ENCODE data around the gene HINT1.

DNA sequence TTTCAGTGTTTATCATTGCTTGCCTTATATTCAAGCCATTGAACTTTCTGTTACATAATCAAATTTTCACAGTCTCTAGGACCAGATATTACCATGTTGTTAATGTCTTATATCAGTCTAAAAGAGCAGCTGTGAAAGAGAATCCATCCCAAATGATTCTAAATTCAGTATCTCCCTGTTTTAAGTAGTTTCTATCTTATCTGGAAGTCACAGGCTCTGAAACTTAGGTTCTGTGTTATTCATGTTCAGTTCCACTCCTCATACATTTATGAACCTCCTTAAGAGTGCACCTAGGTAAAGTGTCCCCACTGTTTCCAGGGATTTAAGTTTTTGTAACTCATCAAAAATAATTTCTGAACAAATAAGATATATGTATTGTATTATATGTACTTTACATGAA, 15.4 kb upstream of the HINT1 start:
- TF ChIP-seq POLR2AphosphoS5 (IDR thresholded peaks at IDR 0.05; ENCODE audit: low read depth, low read length) (no peak), TAF1 (IDR thresholded peaks at IDR 0.05; ENCODE audit: borderline replicate concordance, insufficient read depth, low read length) (no peak), FOXP2 (optimal IDR thresholded peaks at IDR 0.05; ENCODE audit: borderline replicate concordance, extremely low read depth, extremely low read length, insufficient read depth) (no peak), SIN3A (IDR thresholded peaks at IDR 0.05; ENCODE audit: borderline replicate concordance, insufficient read depth, low read length) (no peak)
- TF ChIP-seq, protein P1, sequence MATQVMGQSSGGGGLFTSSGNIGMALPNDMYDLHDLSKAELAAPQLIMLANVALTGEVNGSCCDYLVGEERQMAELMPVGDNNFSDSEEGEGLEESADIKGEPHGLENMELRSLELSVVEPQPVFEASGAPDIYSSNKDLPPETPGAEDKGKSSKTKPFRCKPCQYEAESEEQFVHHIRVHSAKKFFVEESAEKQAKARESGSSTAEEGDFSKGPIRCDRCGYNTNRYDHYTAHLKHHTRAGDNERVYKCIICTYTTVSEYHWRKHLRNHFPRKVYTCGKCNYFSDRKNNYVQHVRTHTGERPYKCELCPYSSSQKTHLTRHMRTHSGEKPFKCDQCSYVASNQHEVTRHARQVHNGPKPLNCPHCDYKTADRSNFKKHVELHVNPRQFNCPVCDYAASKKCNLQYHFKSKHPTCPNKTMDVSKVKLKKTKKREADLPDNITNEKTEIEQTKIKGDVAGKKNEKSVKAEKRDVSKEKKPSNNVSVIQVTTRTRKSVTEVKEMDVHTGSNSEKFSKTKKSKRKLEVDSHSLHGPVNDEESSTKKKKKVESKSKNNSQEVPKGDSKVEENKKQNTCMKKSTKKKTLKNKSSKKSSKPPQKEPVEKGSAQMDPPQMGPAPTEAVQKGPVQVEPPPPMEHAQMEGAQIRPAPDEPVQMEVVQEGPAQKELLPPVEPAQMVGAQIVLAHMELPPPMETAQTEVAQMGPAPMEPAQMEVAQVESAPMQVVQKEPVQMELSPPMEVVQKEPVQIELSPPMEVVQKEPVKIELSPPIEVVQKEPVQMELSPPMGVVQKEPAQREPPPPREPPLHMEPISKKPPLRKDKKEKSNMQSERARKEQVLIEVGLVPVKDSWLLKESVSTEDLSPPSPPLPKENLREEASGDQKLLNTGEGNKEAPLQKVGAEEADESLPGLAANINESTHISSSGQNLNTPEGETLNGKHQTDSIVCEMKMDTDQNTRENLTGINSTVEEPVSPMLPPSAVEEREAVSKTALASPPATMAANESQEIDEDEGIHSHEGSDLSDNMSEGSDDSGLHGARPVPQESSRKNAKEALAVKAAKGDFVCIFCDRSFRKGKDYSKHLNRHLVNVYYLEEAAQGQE (IDR thresholded peaks at IDR 0.05; ENCODE audit: insufficient read depth in 1 of 2, low read depth in 2 of 2, low read length in 2 of 2): no peak
